ENCODE results near the gene DNLZ.

DNA sequence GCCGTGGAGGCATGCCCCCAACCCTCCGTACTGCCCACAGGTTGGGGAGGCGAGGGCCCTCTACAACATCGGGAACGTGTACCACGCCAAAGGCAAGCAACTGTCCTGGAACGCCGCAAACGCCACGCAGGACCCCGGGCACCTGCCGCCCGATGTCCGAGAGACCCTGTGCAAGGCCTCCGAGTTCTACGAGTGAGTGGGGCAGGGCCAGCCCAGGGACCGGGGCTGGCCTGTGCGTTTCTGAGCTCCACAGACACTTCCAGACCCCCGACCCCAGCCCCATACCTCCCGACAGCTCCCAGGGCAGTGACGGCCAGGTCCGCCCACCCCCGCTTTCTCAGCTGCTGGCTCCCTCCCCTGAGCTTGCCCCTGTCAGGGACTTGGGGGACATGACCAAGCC is 26.7 kb downstream of the DNLZ start:
- TF ChIP-seq EZH2phosphoT487 (IDR thresholded peaks at IDR 0.05; ENCODE audit: low read depth) = no peak
- TF ChIP-seq, protein P1, sequence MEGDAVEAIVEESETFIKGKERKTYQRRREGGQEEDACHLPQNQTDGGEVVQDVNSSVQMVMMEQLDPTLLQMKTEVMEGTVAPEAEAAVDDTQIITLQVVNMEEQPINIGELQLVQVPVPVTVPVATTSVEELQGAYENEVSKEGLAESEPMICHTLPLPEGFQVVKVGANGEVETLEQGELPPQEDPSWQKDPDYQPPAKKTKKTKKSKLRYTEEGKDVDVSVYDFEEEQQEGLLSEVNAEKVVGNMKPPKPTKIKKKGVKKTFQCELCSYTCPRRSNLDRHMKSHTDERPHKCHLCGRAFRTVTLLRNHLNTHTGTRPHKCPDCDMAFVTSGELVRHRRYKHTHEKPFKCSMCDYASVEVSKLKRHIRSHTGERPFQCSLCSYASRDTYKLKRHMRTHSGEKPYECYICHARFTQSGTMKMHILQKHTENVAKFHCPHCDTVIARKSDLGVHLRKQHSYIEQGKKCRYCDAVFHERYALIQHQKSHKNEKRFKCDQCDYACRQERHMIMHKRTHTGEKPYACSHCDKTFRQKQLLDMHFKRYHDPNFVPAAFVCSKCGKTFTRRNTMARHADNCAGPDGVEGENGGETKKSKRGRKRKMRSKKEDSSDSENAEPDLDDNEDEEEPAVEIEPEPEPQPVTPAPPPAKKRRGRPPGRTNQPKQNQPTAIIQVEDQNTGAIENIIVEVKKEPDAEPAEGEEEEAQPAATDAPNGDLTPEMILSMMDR (IDR thresholded peaks at IDR 0.05; ENCODE audit: low read depth, low read length) = no peak

All from OCI-LY3 (cell line).